ENCODE results near the gene GNRH2.
"Not testable (repeated sequence)": the region's sequence is repeated elsewhere in the genome, so short reads cannot be mapped to it uniquely, and the experiment has no call there.

GNRH2 gene

DNA sequence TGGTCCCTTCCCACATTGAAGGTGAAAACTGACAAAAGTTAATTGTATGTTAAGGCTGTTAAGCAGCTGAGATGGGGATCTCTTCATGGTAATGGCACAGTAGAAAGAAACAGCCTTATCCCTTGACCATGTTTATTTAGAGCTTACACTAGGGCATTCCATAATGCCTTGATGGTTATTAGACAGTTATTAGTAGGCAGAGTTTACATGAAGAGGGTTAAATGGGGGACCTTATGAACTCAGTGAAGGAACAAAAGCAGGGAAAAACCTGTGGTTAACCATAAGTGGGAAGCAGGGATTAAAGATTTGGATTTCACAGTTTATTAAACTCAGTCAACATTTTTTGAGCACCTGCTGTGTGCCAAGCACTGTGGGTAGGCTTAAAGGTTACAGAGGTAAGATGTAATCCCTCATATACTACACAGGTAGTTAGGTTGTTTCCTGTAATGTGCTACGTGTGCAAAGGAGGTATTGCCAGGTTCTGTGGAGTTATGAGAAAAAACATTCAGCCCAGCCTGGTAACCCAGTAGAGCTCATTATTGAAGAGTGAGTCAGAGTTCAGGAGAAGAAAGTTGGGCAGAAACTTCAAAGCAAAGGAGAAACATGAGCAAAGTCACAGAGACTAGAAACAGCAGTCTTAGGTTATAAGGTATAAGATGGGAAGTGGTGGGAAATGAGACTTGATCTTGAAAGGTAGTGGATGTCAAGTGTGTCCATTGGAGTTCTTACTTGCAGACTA lies 32.3 kb upstream of the GNRH2 start:
- no peak overlapping the region for H3K4me3 ChIP-seq (ENCODE audit: low read depth, low read length)
- no peak for DNase-seq (ENCODE audit: low read depth)
- TF ChIP-seq, protein P1, sequence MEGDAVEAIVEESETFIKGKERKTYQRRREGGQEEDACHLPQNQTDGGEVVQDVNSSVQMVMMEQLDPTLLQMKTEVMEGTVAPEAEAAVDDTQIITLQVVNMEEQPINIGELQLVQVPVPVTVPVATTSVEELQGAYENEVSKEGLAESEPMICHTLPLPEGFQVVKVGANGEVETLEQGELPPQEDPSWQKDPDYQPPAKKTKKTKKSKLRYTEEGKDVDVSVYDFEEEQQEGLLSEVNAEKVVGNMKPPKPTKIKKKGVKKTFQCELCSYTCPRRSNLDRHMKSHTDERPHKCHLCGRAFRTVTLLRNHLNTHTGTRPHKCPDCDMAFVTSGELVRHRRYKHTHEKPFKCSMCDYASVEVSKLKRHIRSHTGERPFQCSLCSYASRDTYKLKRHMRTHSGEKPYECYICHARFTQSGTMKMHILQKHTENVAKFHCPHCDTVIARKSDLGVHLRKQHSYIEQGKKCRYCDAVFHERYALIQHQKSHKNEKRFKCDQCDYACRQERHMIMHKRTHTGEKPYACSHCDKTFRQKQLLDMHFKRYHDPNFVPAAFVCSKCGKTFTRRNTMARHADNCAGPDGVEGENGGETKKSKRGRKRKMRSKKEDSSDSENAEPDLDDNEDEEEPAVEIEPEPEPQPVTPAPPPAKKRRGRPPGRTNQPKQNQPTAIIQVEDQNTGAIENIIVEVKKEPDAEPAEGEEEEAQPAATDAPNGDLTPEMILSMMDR (IDR thresholded peaks at IDR 0.05; ENCODE audit: low read depth, low read length) = no peak
- no peak for TF ChIP-seq MYC (IDR thresholded peaks at IDR 0.05; ENCODE audit: low read depth, low read length)
- TF ChIP-seq POLR2A (IDR thresholded peaks at IDR 0.05; ENCODE audit: extremely low read depth, insufficient read length) = no peak
- TF ChIP-seq, protein P2, sequence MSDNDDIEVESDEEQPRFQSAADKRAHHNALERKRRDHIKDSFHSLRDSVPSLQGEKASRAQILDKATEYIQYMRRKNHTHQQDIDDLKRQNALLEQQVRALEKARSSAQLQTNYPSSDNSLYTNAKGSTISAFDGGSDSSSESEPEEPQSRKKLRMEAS (IDR thresholded peaks at IDR 0.05; ENCODE audit: low read depth, low read length) = no peak

DNA sequence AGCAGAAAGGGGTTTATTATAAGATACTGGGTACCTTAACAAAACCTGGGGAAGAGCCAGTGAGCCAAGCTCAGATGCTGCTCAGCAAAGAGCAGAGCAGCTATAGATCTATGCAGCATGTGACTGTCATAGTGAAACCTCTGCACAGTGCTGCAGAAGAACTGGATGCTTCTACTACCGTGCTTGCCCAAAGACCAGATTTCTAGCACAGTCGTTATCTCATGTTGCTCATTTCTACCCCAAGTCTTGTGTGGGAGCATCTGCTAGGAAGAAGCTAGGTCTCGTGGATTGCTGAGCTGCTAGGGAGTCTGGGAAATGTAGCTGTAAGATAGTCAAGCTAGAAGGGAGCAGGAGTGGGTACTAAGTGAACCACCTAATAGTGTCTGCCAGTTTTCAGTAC lies 31.7 kb upstream of the GNRH2 start:
- no peak overlapping the region for H3K4me3 ChIP-seq (ENCODE audit: low read depth, low read length)
- TF ChIP-seq POLR2A (IDR thresholded peaks at IDR 0.05; ENCODE audit: extremely low read depth, insufficient read length) (no peak), MYC (IDR thresholded peaks at IDR 0.05; ENCODE audit: low read depth, low read length) (no peak)
- TF ChIP-seq, protein P2 (IDR thresholded peaks at IDR 0.05; ENCODE audit: low read depth, low read length) = no peak
- TF ChIP-seq, protein P1 (IDR thresholded peaks at IDR 0.05; ENCODE audit: low read depth, low read length) = no peak
- no peak for DNase-seq (ENCODE audit: low read depth)

DNA sequence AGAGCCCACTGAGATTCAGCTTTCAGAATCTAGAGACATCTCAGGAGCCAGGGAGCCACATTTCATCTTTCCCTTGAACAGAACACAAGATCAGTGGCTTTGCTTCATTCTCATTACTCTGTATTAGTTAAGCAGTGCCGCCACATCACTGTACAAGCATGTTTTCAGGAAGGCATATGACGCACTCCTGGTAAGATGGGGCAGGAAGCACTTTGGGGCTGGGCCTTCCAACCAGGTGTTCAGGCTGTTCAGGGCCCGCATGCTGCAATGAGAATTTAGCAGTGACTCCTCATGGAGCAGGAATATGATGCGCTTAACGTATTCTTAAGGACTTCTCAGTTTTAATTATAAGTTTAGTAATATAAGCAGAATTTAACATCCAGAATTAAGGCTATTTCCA lies 29.7 kb upstream of the GNRH2 start:
- DNase-seq (ENCODE audit: low read depth) = no peak
- no peak overlapping the region for H3K4me3 ChIP-seq (ENCODE audit: low read depth, low read length)
- TF ChIP-seq POLR2A (IDR thresholded peaks at IDR 0.05; ENCODE audit: extremely low read depth, insufficient read length) (no peak), MYC (IDR thresholded peaks at IDR 0.05; ENCODE audit: low read depth, low read length) (no peak)
- TF ChIP-seq, protein P2 (IDR thresholded peaks at IDR 0.05; ENCODE audit: low read depth, low read length) = no peak
- TF ChIP-seq, protein P1 (IDR thresholded peaks at IDR 0.05; ENCODE audit: low read depth, low read length) = no peak

DNA sequence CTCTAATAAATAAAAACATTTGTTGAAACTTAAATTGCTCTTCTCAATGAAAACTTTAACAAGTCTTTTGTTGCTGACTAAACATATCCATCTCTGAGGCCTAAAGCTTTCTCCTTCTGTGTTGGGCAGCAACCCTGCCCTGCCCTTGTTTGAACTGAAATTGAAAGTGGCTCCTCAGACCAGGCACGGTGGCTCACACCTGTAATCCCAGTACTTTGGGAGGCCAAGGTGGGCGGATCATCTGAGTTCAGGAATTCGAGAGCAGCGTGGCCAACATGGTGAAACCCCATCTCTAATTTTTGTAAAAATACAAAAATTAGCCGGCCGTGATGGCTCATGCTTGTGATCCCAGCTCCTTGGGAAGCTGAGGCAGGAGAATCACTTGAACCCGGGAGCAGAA lies 29.2 kb upstream of the GNRH2 start:
- no peak for TF ChIP-seq POLR2A (IDR thresholded peaks at IDR 0.05; ENCODE audit: extremely low read depth, insufficient read length)
- no peak for TF ChIP-seq MYC (IDR thresholded peaks at IDR 0.05; ENCODE audit: low read depth, low read length)
- TF ChIP-seq, protein P2 (IDR thresholded peaks at IDR 0.05; ENCODE audit: low read depth, low read length) = no peak
- TF ChIP-seq, protein P1 (IDR thresholded peaks at IDR 0.05; ENCODE audit: low read depth, low read length) = no peak
- no peak for DNase-seq (ENCODE audit: low read depth)

DNA sequence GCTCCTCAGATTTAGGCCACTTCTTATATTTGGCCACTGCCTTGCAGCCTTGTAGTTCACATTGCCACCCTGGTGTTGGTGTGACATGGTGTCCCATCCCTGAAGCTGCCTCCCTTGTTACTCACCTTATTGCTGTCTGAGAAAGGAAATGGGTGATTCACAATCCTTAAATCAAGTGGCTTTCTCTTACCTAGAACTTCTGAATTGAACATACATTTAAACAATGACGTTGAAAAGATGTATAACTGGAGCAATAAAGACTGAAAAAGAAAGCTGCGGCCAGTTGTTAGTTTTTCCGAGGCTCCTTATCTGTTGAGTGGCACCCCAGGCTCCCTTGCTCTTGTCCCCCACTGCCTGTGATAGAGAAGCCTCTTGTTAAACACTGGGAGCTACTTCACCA lies 28.8 kb upstream of the GNRH2 start:
- no peak for DNase-seq (ENCODE audit: low read depth)
- H3K4me3 ChIP-seq (ENCODE audit: low read depth, low read length) = no peak overlapping the region
- TF ChIP-seq, protein P2 (IDR thresholded peaks at IDR 0.05; ENCODE audit: low read depth, low read length) = no peak
- TF ChIP-seq, protein P1 (IDR thresholded peaks at IDR 0.05; ENCODE audit: low read depth, low read length) = no peak
- TF ChIP-seq MYC (IDR thresholded peaks at IDR 0.05; ENCODE audit: low read depth, low read length) (no peak), POLR2A (IDR thresholded peaks at IDR 0.05; ENCODE audit: extremely low read depth, insufficient read length) (no peak)

More for the DNA sequence above, 29.2 kb upstream of the GNRH2 start:
- H3K4me3 ChIP-seq (ENCODE audit: low read depth, low read length) = no peak overlapping the region

DNA sequence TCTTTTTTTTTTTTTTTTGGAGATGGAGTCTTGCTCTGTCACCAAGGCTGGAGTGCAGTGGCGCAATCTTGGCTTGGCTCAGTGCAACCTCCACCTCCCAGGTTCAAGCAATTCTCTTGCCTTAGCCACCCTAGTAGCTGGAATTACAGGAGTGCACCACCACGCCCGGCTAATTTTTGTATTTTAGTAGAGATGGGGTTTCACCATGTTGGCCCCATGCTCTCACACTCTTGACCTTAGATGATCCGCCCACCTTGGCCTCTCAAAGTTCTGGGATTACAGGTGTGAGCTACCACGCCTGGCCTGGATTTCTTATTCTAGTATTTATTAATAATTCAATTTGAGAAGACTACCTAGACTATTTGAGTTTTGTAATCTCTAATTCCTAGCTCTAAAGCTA lies 28.1 kb upstream of the GNRH2 start:
- H3K4me3 ChIP-seq (ENCODE audit: low read depth, low read length); DNase-seq (ENCODE audit: low read depth): not testable (repeated sequence)
